H1 (cell line): Measurements from ENCODE around the gene GGA1. TPM values are rescaled to one million over a fixed set of nuclear protein-coding genes. Genes with fewer than 3 reads are reported as not detected.

Experiments
- CTCF ChIA-PET: fragments of 300-600 bp; sonication (Branson Sonifier 250); formaldehyde crosslinking; loops from one replicate; lab custom pipeline; 2021; ENCODE audit not compliant: partially characterized antibody; lab: Charles Lee
- POLR2A ChIA-PET: fragments of 300-600 bp; sonication (Branson Sonifier 250); formaldehyde crosslinking; loops from one replicate; lab custom pipeline; 2021; ENCODE audit warnings: inconsistent platforms; ENCODE audit not compliant: partially characterized antibody; lab: Charles Lee
- DNase-seq, 2 experiments: peaks; one replicate each; pipeline versions ENCODE4 v3.0.0 to v3.0.0-alpha.2; 2010 to 2022; ENCODE audit warnings: low spot score in 2 of 2, low read depth in 1 of 2, mixed read lengths in 1 of 2
- FAIRE-seq: peaks from 2 replicates; lab custom pipeline; 2011; peaks lifted over from hg19 to GRCh38; lab: Jason Lieb, UNC
- H2AFZ ChIP-seq: 2 replicates; pipeline ENCODE4 v1.8.1; 2012; ENCODE audit warnings: low read length, inconsistent platforms
- H2AK5ac ChIP-seq: 2 replicates; pipeline ENCODE4 v1.6.1; 2013; ENCODE audit warnings: low read depth, low read length
- H2BK120ac ChIP-seq: replicated peaks from 2 replicates; pipeline ENCODE3; 2013; ENCODE audit warnings: low read depth, low read length, inconsistent platforms
- H2BK12ac ChIP-seq: 2 replicates; pipeline ENCODE4 v1.6.1; 2013; ENCODE audit warnings: low read depth, low read length
- H2BK15ac ChIP-seq: 2 replicates; pipeline ENCODE4 v1.6.1; 2013; ENCODE audit warnings: low read length
- H2BK20ac ChIP-seq: 2 replicates; pipeline ENCODE4 v1.6.1; 2013; ENCODE audit warnings: low read length
- H2BK5ac ChIP-seq: 2 replicates; pipeline ENCODE4 v1.6.1; 2013; ENCODE audit warnings: low read depth, low read length
- H3K14ac ChIP-seq: 2 replicates; pipeline ENCODE4 v1.6.1; 2013; ENCODE audit warnings: inconsistent platforms; ENCODE audit not compliant: insufficient read length
- H3K18ac ChIP-seq: 2 replicates; pipeline ENCODE4 v1.6.1; 2013; ENCODE audit warnings: low read length; ENCODE audit errors: extremely low read depth
- H3K23ac ChIP-seq: 2 replicates; pipeline ENCODE4 v1.6.1; 2013; ENCODE audit warnings: inconsistent platforms; ENCODE audit not compliant: insufficient read length
- H3K23me2 ChIP-seq: 2 replicates; pipeline ENCODE4 v1.6.1; 2013; ENCODE audit warnings: low read depth, low read length
- H3K27ac ChIP-seq: 2 replicates; pipeline ENCODE4 v1.6.1; 2011; ENCODE audit warnings: low read depth, low read length, inconsistent platforms
- H3K27me3 ChIP-seq, 4 experiments: replicated peaks in 1 of 4; 1 replicate in 1 of 4; 2 replicates in 3 of 4; pipeline versions ENCODE4 v1.6.1 to v1.8.1; 2011 to 2013; ENCODE audit warnings: low read length in 3 of 4, mild to moderate bottlenecking in 3 of 4, inconsistent platforms in 2 of 4, mixed read lengths in 2 of 4, moderate library complexity in 1 of 4; ENCODE audit not compliant: control insufficient read depth in 3 of 4, insufficient read depth in 3 of 4; ENCODE audit errors: extremely low read depth in 1 of 4
- H3K36me3 ChIP-seq, 4 experiments: 2 replicates each; pipeline versions ENCODE4 v1.6.1 to v1.8.1; 2011 to 2013; ENCODE audit warnings: mild to moderate bottlenecking in 4 of 4, low read length in 3 of 4, moderate library complexity in 2 of 4, control low read depth in 1 of 4, inconsistent platforms in 1 of 4; ENCODE audit not compliant: insufficient read depth in 4 of 4, control insufficient read depth in 2 of 4
- H3K4ac ChIP-seq: replicated peaks from 2 replicates; pipeline ENCODE3; 2013; ENCODE audit warnings: low read length, low read depth, mixed read lengths, inconsistent platforms; ENCODE audit not compliant: insufficient read length
- H3K4me1 ChIP-seq, 4 experiments: replicated peaks in 1 of 4; 1 replicate in 1 of 4; 2 replicates in 3 of 4; pipeline versions ENCODE4 v1.6.1 to v1.8.1; 2011 to 2013; ENCODE audit warnings: low read length in 3 of 4, inconsistent platforms in 2 of 4, mixed read lengths in 1 of 4; ENCODE audit not compliant: insufficient read depth in 4 of 4, control insufficient read depth in 3 of 4
- H3K4me2 ChIP-seq, 2 experiments: 2 replicates each; pipeline versions ENCODE4 v1.6.1 to v1.8.1; 2011 to 2013; ENCODE audit warnings: low read depth in 2 of 2, low read length in 2 of 2, control low read depth in 1 of 2, inconsistent platforms in 1 of 2, mild to moderate bottlenecking in 1 of 2; ENCODE audit not compliant: insufficient read depth in 1 of 2
- H3K4me3 ChIP-seq, 4 experiments: fragments of 200-600, 300-600 bp in 1 of 4; sonication (generic), shearing (Covaris generic), sonication (Bioruptor Twin) in 1 of 4; 2 replicates each; pipeline versions ENCODE4 v1.5.1 to v1.8.1; 2011 to 2016; ENCODE audit warnings: low read length in 4 of 4, low read depth in 3 of 4, control low read depth in 2 of 4, inconsistent platforms in 2 of 4, mild to moderate bottlenecking in 2 of 4, mixed read lengths in 1 of 4, moderate library complexity in 1 of 4; ENCODE audit not compliant: insufficient read depth in 2 of 4; ENCODE audit errors: extremely low read depth in 1 of 4
- H3K56ac ChIP-seq: replicated peaks from 2 replicates; pipeline ENCODE3; 2013; ENCODE audit warnings: low read depth, mild to moderate bottlenecking, mixed read lengths, low read length, inconsistent platforms; ENCODE audit not compliant: insufficient read length
- H3K79me1 ChIP-seq: 2 replicates; pipeline ENCODE4 v1.6.1; 2013; ENCODE audit warnings: low read depth, low read length, control low read depth
- H3K79me2 ChIP-seq, 2 experiments: 2 replicates each; pipeline versions ENCODE4 v1.6.1 to v1.8.1; 2012 to 2013; ENCODE audit warnings: low read length in 2 of 2, mild to moderate bottlenecking in 2 of 2, inconsistent platforms in 1 of 2; ENCODE audit not compliant: insufficient read depth in 2 of 2, control insufficient read depth in 1 of 2
- H3K9ac ChIP-seq, 4 experiments: replicated peaks in 1 of 4; 1 replicate in 1 of 4; 2 replicates in 3 of 4; pipeline versions ENCODE4 v1.6.1 to v1.8.1; 2011 to 2013; ENCODE audit warnings: low read depth in 3 of 4, low read length in 3 of 4, control low read depth in 2 of 4, mild to moderate bottlenecking in 2 of 4, moderate library complexity in 2 of 4, inconsistent platforms in 1 of 4; ENCODE audit errors: extremely low read depth in 1 of 4
- H3K9me3 ChIP-seq, 2 experiments: 2 replicates each; pipeline versions ENCODE4 v1.6.1 to v1.8.1; 2012 to 2013; ENCODE audit warnings: mild to moderate bottlenecking in 2 of 2, moderate library complexity in 2 of 2, control low read depth in 1 of 2, inconsistent platforms in 1 of 2, low read depth in 1 of 2, low read length in 1 of 2, mixed read lengths in 1 of 2; ENCODE audit not compliant: insufficient read depth in 2 of 2
- H4K20me1 ChIP-seq, 2 experiments: replicated peaks in 1 of 2; 2 replicates each; pipeline versions ENCODE3 to v1.8.1; 2011 to 2013; ENCODE audit warnings: inconsistent platforms in 2 of 2, low read length in 2 of 2, mild to moderate bottlenecking in 1 of 2; ENCODE audit not compliant: insufficient read depth in 2 of 2, control insufficient read depth in 1 of 2
- H4K5ac ChIP-seq: 2 replicates; pipeline ENCODE4 v1.6.1; 2013; ENCODE audit warnings: low read length, low read depth, mixed read lengths, inconsistent platforms; ENCODE audit not compliant: insufficient read length
- H4K8ac ChIP-seq: 2 replicates; pipeline ENCODE4 v1.8.0; 2013; ENCODE audit warnings: mild to moderate bottlenecking, moderate library complexity, low read length, inconsistent platforms; ENCODE audit not compliant: insufficient read depth; ENCODE audit errors: extremely low read depth
- H4K91ac ChIP-seq: replicated peaks from 2 replicates; pipeline ENCODE3; 2013; ENCODE audit warnings: low read length, mixed read lengths, inconsistent platforms; ENCODE audit not compliant: insufficient read length
- ATF2 ChIP-seq: IDR thresholded peaks from 2 replicates; pipeline ENCODE4 v1.6.1; 2012; ENCODE audit warnings: low read length, inconsistent platforms
- CTCF ChIP-seq, 3 experiments: IDR thresholded peaks; 1 replicate in 2 of 3; 2 replicates in 1 of 3; pipeline versions ENCODE4 v1.5.1 to v1.6.1; 2011; ENCODE audit warnings: low read length in 3 of 3, mild to moderate bottlenecking in 3 of 3, inconsistent platforms in 2 of 3, low read depth in 1 of 3, moderate library complexity in 1 of 3; ENCODE audit not compliant: insufficient read depth in 1 of 3; ENCODE audit errors: control extremely low read depth in 1 of 3
- GTF2F1 ChIP-seq: IDR thresholded peaks from 2 replicates; pipeline ENCODE4 v1.6.1; 2012; ENCODE audit warnings: low read depth, low read length, improper control_type of control experiment, borderline replicate concordance
- JUN ChIP-seq: IDR thresholded peaks from 2 replicates; pipeline ENCODE4 v1.6.1; 2011; ENCODE audit warnings: low read depth, mild to moderate bottlenecking, improper control_type of control experiment, low read length
- MAFK ChIP-seq: IDR thresholded peaks from 2 replicates; pipeline ENCODE4 v1.6.1; 2012; ENCODE audit warnings: low read depth, mild to moderate bottlenecking, improper control_type of control experiment, low read length
- PHF8 ChIP-seq: fragments of 200-600 bp; sonication (generic); conservative IDR thresholded peaks from 2 replicates; pipeline ENCODE4 v1.7.1; 2012; ENCODE audit warnings: low read depth, mild to moderate bottlenecking, inconsistent platforms, low read length, moderate library complexity
- SP1 ChIP-seq: IDR thresholded peaks from 2 replicates; pipeline ENCODE4 v1.6.1; 2011; ENCODE audit warnings: low read depth, low read length
- SUZ12 ChIP-seq: fragments of 200-600 bp; sonication (generic); IDR thresholded peaks from 2 replicates; pipeline ENCODE4 v1.6.1; 2012; ENCODE audit warnings: mild to moderate bottlenecking, inconsistent platforms, low read length, moderate library complexity, mixed read lengths
- YY1 ChIP-seq: IDR thresholded peaks from 2 replicates; pipeline ENCODE4 v1.6.1; 2011; ENCODE audit warnings: low read depth, mild to moderate bottlenecking, low read length
- WGBS, 2 experiments: shearing (Covaris generic) in 1 of 2; methylation state at CpG; one replicate each; pipeline versions ENCODE4 v1.1.6 to v1.1.7; 2013 to 2015; ENCODE audit warnings: low lambda C conversion rate in 2 of 2, mixed read lengths in 2 of 2, inconsistent platforms in 1 of 2, low coverage in 1 of 2, missing lambda C conversion rate in 1 of 2; ENCODE audit not compliant: insufficient replicate concordance in 2 of 2, insufficient coverage in 1 of 2, insufficient read length in 1 of 2; ENCODE audit errors: extremely low coverage in 1 of 2, missing lambda C conversion rate in 1 of 2; 5-methylcytosine and 5-hydroxymethylcytosine counted together
- polyA plus RNA-seq, 7 experiments: library from polyadenylated mRNA; depleted of rRNA in 3 of 7; stranded (reverse) in 5 of 7; unstranded in 2 of 7; fragments of >200 nt in 5 of 7; fragments of 200-250 nt in 2 of 7; gene quantifications; 1 replicate in 5 of 7; 2 replicates in 1 of 7; 4 replicates in 1 of 7; pipeline versions ENCODE4 v1.2.1 to v1.2.3, GENCODE V29; 2011 to 2013; ENCODE audit warnings: missing spikeins in 2 of 7, mixed read lengths in 2 of 7
- total RNA-seq: library from RNA; stranded (reverse); fragmentation: NEBNext Ultra II Directional; extraction: Animal tissue kit (Norgen Biotek cat#: 25700); gene quantifications from 2 replicates; pipeline ENCODE4 v1.2.1, GENCODE V29; 2021

The GGA1 gene
- total and polyA plus RNA-seq, 2 of the 8 experiments (the other 6 are each of a cell fraction or from before 2014, with no cell fraction given): 49.3 to 57.2 TPM

DNA sequence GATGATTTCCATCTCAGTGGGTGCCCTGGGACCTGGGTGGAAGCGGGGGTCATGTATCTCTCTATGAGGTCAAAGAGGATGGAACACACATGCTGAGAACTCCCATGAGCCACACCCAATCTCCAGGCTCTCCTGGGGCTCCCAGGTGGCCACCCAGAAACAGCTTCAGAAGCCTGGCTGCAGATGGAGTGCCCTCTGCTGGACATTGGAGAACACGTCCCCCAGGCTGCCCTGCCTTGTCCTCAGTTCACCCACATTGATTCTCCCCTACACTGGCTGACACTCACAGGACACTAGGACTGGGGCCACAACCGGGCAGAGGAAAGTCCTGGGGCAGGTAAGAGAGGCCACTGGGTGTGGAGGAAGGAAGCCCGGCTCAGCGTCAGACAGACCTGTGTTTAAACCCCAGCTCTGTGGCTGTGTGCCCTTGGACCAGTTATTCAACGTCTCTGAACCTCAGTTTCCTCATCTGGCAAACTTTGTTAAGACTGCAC is 73.0 kb downstream of the GGA1 start:
- Histone ChIP-seq H2AK5ac (no peak overlapping the region), H3K4me1 (peaks cover 0 to 2% (median under 1%) of the 10 kb centered on the region in 4 experiments; a peak in 4 of 7 replicates), H2BK5ac (no peak overlapping the region), H3K4ac (no peak overlapping the region), H3K18ac (no peak overlapping the region), H3K14ac (no peak overlapping the region), H3K56ac (no peak overlapping the region), H3K23ac (no peak overlapping the region), H2BK12ac (no peak overlapping the region), H4K20me1 (peaks cover 0 to 2% of the 10 kb centered on the region in 2 experiments), H2AFZ (no peak overlapping the region), H3K4me2 (no peak overlapping the region), H3K27me3 (no peaks in the 10 kb centered on the region), H4K91ac (no peak overlapping the region), H2BK120ac (no peak overlapping the region), H4K8ac (no peak overlapping the region; the same call in 1 of the 2 replicates), H2BK20ac (no peak overlapping the region), H3K4me3 (no peak overlapping the region), H3K79me2 (0 out of 4 replicates have a peak, but pooled peaks cover 0 to under 1% of the 10 kb centered on the region in 2 experiments), H2BK15ac (no peak overlapping the region), H3K23me2 (peaks cover under 1% of the 10 kb centered on the region; the same call in 1 of the 2 replicates), H4K5ac (no peak overlapping the region), H3K9ac (no peak overlapping the region), H3K36me3 (no peaks in the 10 kb centered on the region), H3K9me3 (no peaks in the 10 kb centered on the region), H3K79me1 (no peaks in the 10 kb centered on the region), H3K27ac (no peak overlapping the region)
- FAIRE-seq: no peak
- CTCF ChIA-PET: interaction anchor here (0.6 to 16.3 kb wide), 23 partner anchors 9 to 116 kb away, joined by 3 to 261 read pairs (median 4); partner anchors contain the start of genes PDXP, SH3BP1 and TRIOBP
- peak in 1 of 2 experiments; percentile 88 for DNase-seq
- POLR2A ChIA-PET: interaction anchor here (0.5 to 5.4 kb wide), 13 partner anchors 10 to 335 kb away, joined by 3 to 37 read pairs (median 4); partner anchors contain the start of genes PDXP and TRIOBP
- WGBS, 2 experiments: 32% methylated on average over 6 of the region's 6 CpGs; no CpG with 5 or more reads in 1 of the 2 experiments
- TF ChIP-seq PHF8 (no peak), YY1 (no peak), MAFK (no peak), JUN (no peak), SP1 (no peak), CTCF (IDR thresholded peaks at IDR 0.05; ENCODE audit: control extremely low read depth in 1 of 3, insufficient read depth in 1 of 3, low read depth in 1 of 3, low read length in 3 of 3) (peak; percentile 95 to 99 (median 96)), SUZ12 (no peak), ATF2 (no peak), GTF2F1 (no peak)
